ENCODE data around the gene TXNDC17. TPM values are rescaled to one million over a fixed set of nuclear protein-coding genes. Genes with fewer than 3 reads are reported as not detected.

TXNDC17 gene
- total and polyA plus RNA-seq, 2 of the 4 experiments (the other 2 are of a cell fraction): 45.0 to 494 TPM

- BruUV-seq (replicated peaks): no TSS peak
- no peak overlapping the region for H2BK20ac ChIP-seq (ENCODE audit: low read depth, low read length)
- no peak overlapping the region for H4K8ac ChIP-seq (ENCODE audit: low read depth in 2 of 2, low read length in 2 of 2)
- POLR2A ChIA-PET (ENCODE audit: unreplicated experiment): no interaction called here
- TF ChIP-seq MXI1 (IDR thresholded peaks at IDR 0.05; ENCODE audit: borderline replicate concordance, low read depth, low read length) (no peak), SMC3 (IDR thresholded peaks at IDR 0.05; ENCODE audit: low read depth, low read length) (no peak), NFE2L2 (IDR thresholded peaks at IDR 0.05; ENCODE audit: low read depth, low read length) (no peak), CEBPB (IDR thresholded peaks at IDR 0.05; ENCODE audit: low read depth, low read length) (no peak), CHD1 (IDR thresholded peaks at IDR 0.05; ENCODE audit: low read depth, low read length) (no peak), RCOR1 (IDR thresholded peaks at IDR 0.05; ENCODE audit: insufficient replicate concordance, low read length) (no peak), FOS (IDR thresholded peaks at IDR 0.05; ENCODE audit: low read depth, low read length) (no peak), RFX5 (IDR thresholded peaks at IDR 0.05; ENCODE audit: low read depth, low read length) (no peak), CTCF (conservative IDR thresholded peaks at IDR 0.05; ENCODE audit: low read depth, low read length) (no peak), ELK1 (IDR thresholded peaks at IDR 0.05; ENCODE audit: borderline replicate concordance, low read depth, low read length) (no peak), POLR2A (IDR thresholded peaks at IDR 0.05; ENCODE audit: low read depth, low read length) (no peak), BHLHE40 (IDR thresholded peaks at IDR 0.05; ENCODE audit: low read depth, low read length) (no peak), RAD21 (IDR thresholded peaks at IDR 0.05; ENCODE audit: low read length) (no peak), MAZ (IDR thresholded peaks at IDR 0.05; ENCODE audit: borderline replicate concordance, low read depth, low read length) (no peak), USF2 (IDR thresholded peaks at IDR 0.05; ENCODE audit: low read depth, low read length) (no peak)
- WGBS, 2 experiments (ENCODE audit: extremely low coverage in 2 of 2, insufficient read length in 1 of 2): 54% methylated on average over 3 of the region's 11 CpGs; no CpG with 5 or more reads in 1 of the 2 experiments
- H2AK5ac ChIP-seq (ENCODE audit: low read depth, low read length): no peak overlapping the region
- no peaks in the 10 kb centered on the region for H3K79me1 ChIP-seq (ENCODE audit: low read depth in 1 of 2, low read length in 2 of 2)
- H2AK9ac ChIP-seq (replicated peaks; ENCODE audit: low read depth, low read length, poor library complexity): no peak overlapping the region
- no peak overlapping the region for H3K27ac ChIP-seq (ENCODE audit: insufficient read depth, low read length)
- H3K4me3 ChIP-seq (ENCODE audit: insufficient read depth, low read depth, low read length): no peak overlapping the region
- no peak overlapping the region for H3K4me2 ChIP-seq (ENCODE audit: low read depth, low read length)
- no peak overlapping the region for H4K91ac ChIP-seq (ENCODE audit: insufficient read depth, low read depth, low read length)
- no peak overlapping the region for H3K56ac ChIP-seq (ENCODE audit: extremely low read depth, insufficient read depth, low read length)
- intact Hi-C loops (cut with micrococcal nuclease): loop anchor here (10.0 kb wide), 1 partner anchor 94 kb away; the partner anchor contains the start of gene XAF1
- H2BK120ac ChIP-seq (ENCODE audit: low read depth, low read length): no peak overlapping the region
- no peak overlapping the region for H2BK5ac ChIP-seq (ENCODE audit: low read depth, low read length, poor library complexity, severe bottlenecking)
- no peak overlapping the region for H3K9ac ChIP-seq (ENCODE audit: low read depth, low read length)
- no peak overlapping the region for H2AFZ ChIP-seq (replicated peaks; ENCODE audit: low read length, poor library complexity)
- no peaks in the 10 kb centered on the region for H4K20me1 ChIP-seq (ENCODE audit: insufficient read depth, low read length)
- in situ Hi-C loops (cut with MboI; ENCODE audit: low sequenced_read_pairs): loop anchor here (10.0 kb wide), 3 partner anchors 134 to 354 kb away; partner anchors contain the start of genes RNASEK and TEKT1
- H3K18ac ChIP-seq (ENCODE audit: low read depth, low read length): no peak overlapping the region
- H3K23ac ChIP-seq (ENCODE audit: low read depth, low read length): no peak overlapping the region
- ATAC-seq (ENCODE audit: low read depth) (no peak), DNase-seq (no peak)
- H3K36me3 ChIP-seq (ENCODE audit: control insufficient read depth, insufficient read depth, low read length): no peaks in the 10 kb centered on the region
- no peaks in the 10 kb centered on the region for H3K4me1 ChIP-seq (ENCODE audit: control insufficient read depth, insufficient read depth, low read length)
- H2BK15ac ChIP-seq (ENCODE audit: low read depth, low read length): no peak overlapping the region
- no peak overlapping the region for H4K5ac ChIP-seq (ENCODE audit: low read depth, low read length)
- H3K4ac ChIP-seq (ENCODE audit: low read depth, low read length): no peak overlapping the region
- no peaks in the 10 kb centered on the region for H3K9me1 ChIP-seq (ENCODE audit: insufficient read depth, low read length)
- CTCF ChIA-PET: interaction anchor here (0.5 kb wide), 1 partner anchor 229 kb away, joined by 3 read pairs; no protein-coding TSS in a partner anchor
- dilution Hi-C loops (cut with HindIII; ENCODE audit: low sequenced_read_pairs, unreplicated experiment): no loop called here
- no peaks in the 10 kb centered on the region for H3K9me3 ChIP-seq (ENCODE audit: control insufficient read depth, insufficient read depth, low read length)
- H3K14ac ChIP-seq (replicated peaks; ENCODE audit: low read depth, low read length): no peak overlapping the region
- peaks cover 41% of the 10 kb centered on the region for H3K27me3 ChIP-seq (ENCODE audit: control insufficient read depth, insufficient read depth, low read length)
These were observed 20.1 kb downstream of the TXNDC17 start for GRCh38 chr17:6660805-6661463.

Measured in IMR-90 (cell line).